Measurements from ENCODE around the gene FEN1. TPM values are rescaled to one million over a fixed set of nuclear protein-coding genes. Genes with fewer than 3 reads are reported as not detected.

Gene FEN1
- total and polyA plus RNA-seq, 2 of the 13 experiments (the other 11 are each of a cell fraction or from before 2014, with no cell fraction given), result 12.4 to 102 TPM

- TF ChIP-seq ZBTB26 (CRISPR knock-in tag; IDR thresholded peaks at IDR 0.05; ENCODE audit: borderline replicate concordance), result no peak
- no peak for TF ChIP-seq ZNF44 (CRISPR knock-in tag; IDR thresholded peaks at IDR 0.05)
- no peak for TF ChIP-seq HMGA1 (CRISPR knock-in tag; conservative IDR thresholded peaks at IDR 0.05)
- no peak; the same call in 1 of the 2 replicates for TF ChIP-seq TGIF2 (CRISPR knock-in tag; IDR thresholded peaks at IDR 0.05)
- no peak for TF ChIP-seq POGZ (CRISPR knock-in tag; IDR thresholded peaks at IDR 0.05)
- no peak for TF ChIP-seq TCF12 (IDR thresholded peaks at IDR 0.05)
- TF ChIP-seq TCF12 (CRISPR knock-in tag; IDR thresholded peaks at IDR 0.05), result no peak
- no peak for TF ChIP-seq ATRX (CRISPR knock-in tag; IDR thresholded peaks at IDR 0.05; ENCODE audit: borderline replicate concordance)
- TF ChIP-seq POLR2G (IDR thresholded peaks at IDR 0.05; ENCODE audit: low read depth, low read length), result no peak
- no peak for TF ChIP-seq ZNF24 (IDR thresholded peaks at IDR 0.05)
- no peak for TF ChIP-seq RERE (CRISPR knock-in tag; IDR thresholded peaks at IDR 0.05; ENCODE audit: low read depth)
- TF ChIP-seq DZIP1 (CRISPR knock-in tag; IDR thresholded peaks at IDR 0.05), result no peak
- no peak for TF ChIP-seq ZNF329 (CRISPR knock-in tag; IDR thresholded peaks at IDR 0.05; ENCODE audit: low read depth)
- no peak for TF ChIP-seq PTBP1 (IDR thresholded peaks at IDR 0.05; ENCODE audit: low read depth, low read length, poor library complexity, severe bottlenecking)
- no peak for TF ChIP-seq ZC3H4 (CRISPR knock-in tag; IDR thresholded peaks at IDR 0.05; ENCODE audit: borderline replicate concordance)
- no peak for TF ChIP-seq ZNF282 (IDR thresholded peaks at IDR 0.05; ENCODE audit: partially characterized antibody)
- peak; percentile 52 for TF ChIP-seq HNRNPLL (IDR thresholded peaks at IDR 0.05; ENCODE audit: low read depth, low read length, poor library complexity, severe bottlenecking)
- no peak; the same call in 1 of the 2 replicates for TF ChIP-seq SPEN (CRISPR knock-in tag; IDR thresholded peaks at IDR 0.05; ENCODE audit: low read depth)
- no peak for TF ChIP-seq PAWR (CRISPR knock-in tag; IDR thresholded peaks at IDR 0.05; ENCODE audit: borderline replicate concordance)
Measured at GRCh38 chr11:61828629-61829407, 36.1 kb downstream of the FEN1 start (continued).
